IMR-90 (cell line): ENCODE measurements around the gene MGLL. TPM values are rescaled to one million over a fixed set of nuclear protein-coding genes. Genes with fewer than 3 reads are reported as not detected.

ENCODE experiments used
- ATAC-seq: fragments of 200-7000 bp; cut with Tn5 transposase; 2 replicates; pipeline ENCODE4 v1.9.1; 2020; ENCODE audit warnings: low read depth, mild to moderate bottlenecking, moderate library complexity
- BruUV-seq: library from RNA; stranded (reverse); fragments of 400-500 nt; replicated peaks from 2 replicates; lab custom pipeline; 2021; lab: Mats Ljungman, UMichigan
- CTCF ChIA-PET: fragments of 300-600 bp; formaldehyde crosslinking; extraction: SDS; loops from one replicate; lab custom pipeline; 2021; ENCODE audit warnings: antibody characterized with exemption; lab: Yijun Ruan, JAX
- POLR2A ChIA-PET: fragments of 300-600 bp; sonication (Branson Sonifier 250); formaldehyde crosslinking; loops from one replicate; lab custom pipeline; 2022; ENCODE audit warnings: antibody characterized with exemption; ENCODE audit not compliant: unreplicated experiment; lab: Charles Lee
- DNase-seq: peaks from one replicate; pipeline ENCODE4 v3.0.0; 2013
- H2AFZ ChIP-seq: replicated peaks from 2 replicates; pipeline ENCODE3; 2013; ENCODE audit warnings: low read length, mild to moderate bottlenecking; ENCODE audit not compliant: poor library complexity
- H2AK5ac ChIP-seq: 2 replicates; pipeline ENCODE4 v1.6.1; 2013; ENCODE audit warnings: low read depth, low read length, inconsistent platforms
- H2AK9ac ChIP-seq: replicated peaks from 2 replicates; pipeline ENCODE3; 2013; ENCODE audit warnings: mild to moderate bottlenecking, low read depth, low read length, moderate library complexity; ENCODE audit not compliant: poor library complexity
- H2BK120ac ChIP-seq: 2 replicates; pipeline ENCODE4 v1.6.1; 2013; ENCODE audit warnings: low read depth, low read length, inconsistent platforms
- H2BK15ac ChIP-seq: 3 replicates; pipeline ENCODE4 v1.6.1; 2013; ENCODE audit warnings: low read depth, low read length, inconsistent platforms
- H2BK20ac ChIP-seq: 2 replicates; pipeline ENCODE4 v1.6.1; 2013; ENCODE audit warnings: low read depth, mild to moderate bottlenecking, inconsistent platforms, low read length, moderate library complexity
- H2BK5ac ChIP-seq: 2 replicates; pipeline ENCODE4 v1.6.1; 2013; ENCODE audit warnings: mild to moderate bottlenecking, low read depth, low read length, inconsistent platforms; ENCODE audit not compliant: poor library complexity, severe bottlenecking
- H3K14ac ChIP-seq: replicated peaks from 2 replicates; pipeline ENCODE4 v1.6.1; 2013; ENCODE audit warnings: low read depth, low read length, inconsistent platforms
- H3K18ac ChIP-seq: 2 replicates; pipeline ENCODE4 v1.6.1; 2013; ENCODE audit warnings: low read depth, low read length, control low read depth
- H3K23ac ChIP-seq: 2 replicates; pipeline ENCODE4 v1.6.1; 2013; ENCODE audit warnings: low read depth, low read length, inconsistent platforms
- H3K27ac ChIP-seq: 2 replicates; pipeline ENCODE4 v1.5.1; 2013; ENCODE audit warnings: mild to moderate bottlenecking, control low read depth, low read length; ENCODE audit not compliant: insufficient read depth
- H3K27me3 ChIP-seq: 2 replicates; pipeline ENCODE4 v1.6.1; 2013; ENCODE audit warnings: low read length; ENCODE audit not compliant: control insufficient read depth, insufficient read depth
- H3K36me3 ChIP-seq: 2 replicates; pipeline ENCODE4 v1.6.1; 2013; ENCODE audit warnings: low read length, mixed read lengths; ENCODE audit not compliant: control insufficient read depth, insufficient read depth
- H3K4ac ChIP-seq: 2 replicates; pipeline ENCODE4 v1.6.1; 2013; ENCODE audit warnings: low read depth, low read length, inconsistent platforms
- H3K4me1 ChIP-seq: 2 replicates; pipeline ENCODE4 v1.6.1; 2013; ENCODE audit warnings: low read length, mixed read lengths; ENCODE audit not compliant: control insufficient read depth, insufficient read depth
- H3K4me2 ChIP-seq: 2 replicates; pipeline ENCODE4 v1.6.1; 2013; ENCODE audit warnings: low read depth, mild to moderate bottlenecking, control low read depth, low read length, moderate library complexity
- H3K4me3 ChIP-seq: 2 replicates; pipeline ENCODE4 v1.5.1; 2013; ENCODE audit warnings: low read depth, mild to moderate bottlenecking, control low read depth, low read length, moderate library complexity; ENCODE audit not compliant: insufficient read depth
- H3K56ac ChIP-seq: 2 replicates; pipeline ENCODE4 v1.6.1; 2013; ENCODE audit warnings: low read length, inconsistent platforms; ENCODE audit not compliant: insufficient read depth; ENCODE audit errors: extremely low read depth
- H3K79me1 ChIP-seq, 2 experiments: 2 replicates each; pipeline ENCODE4 v1.6.1; 2013; ENCODE audit warnings: low read length in 2 of 2, inconsistent platforms in 1 of 2, low read depth in 1 of 2
- H3K9ac ChIP-seq: 2 replicates; pipeline ENCODE4 v1.6.1; 2013; ENCODE audit warnings: low read depth, low read length, control low read depth
- H3K9me1 ChIP-seq: 2 replicates; pipeline ENCODE4 v1.6.1; 2013; ENCODE audit warnings: low read length, inconsistent platforms; ENCODE audit not compliant: insufficient read depth
- H3K9me3 ChIP-seq: 2 replicates; pipeline ENCODE4 v1.6.1; 2013; ENCODE audit warnings: low read length; ENCODE audit not compliant: control insufficient read depth, insufficient read depth
- H4K20me1 ChIP-seq: 2 replicates; pipeline ENCODE4 v1.6.1; 2013; ENCODE audit warnings: low read length, inconsistent platforms; ENCODE audit not compliant: insufficient read depth
- H4K5ac ChIP-seq: 2 replicates; pipeline ENCODE4 v1.6.1; 2013; ENCODE audit warnings: mild to moderate bottlenecking, low read depth, low read length, control low read depth
- H4K8ac ChIP-seq, 2 experiments: 2 replicates each; pipeline ENCODE4 v1.6.1; 2013; ENCODE audit warnings: low read depth in 2 of 2, low read length in 2 of 2, control low read depth in 1 of 2, inconsistent platforms in 1 of 2
- H4K91ac ChIP-seq: 2 replicates; pipeline ENCODE4 v1.6.1; 2013; ENCODE audit warnings: low read depth, low read length, inconsistent platforms; ENCODE audit not compliant: insufficient read depth
- CEBPB ChIP-seq: IDR thresholded peaks from 2 replicates; pipeline ENCODE4 v1.6.1; 2012; ENCODE audit warnings: low read depth, low read length, improper control_type of control experiment
- CTCF ChIP-seq: conservative IDR thresholded peaks from 2 replicates; pipeline ENCODE4 v1.5.1; 2012; ENCODE audit warnings: mild to moderate bottlenecking, low read depth, low read length, improper control_type of control experiment
- RAD21 ChIP-seq: IDR thresholded peaks from 2 replicates; pipeline ENCODE4 v1.6.1; 2012; ENCODE audit warnings: low read length, improper control_type of control experiment
- RCOR1 ChIP-seq: IDR thresholded peaks from 2 replicates; pipeline ENCODE4 v1.6.1; 2012; ENCODE audit warnings: mild to moderate bottlenecking, low read length, improper control_type of control experiment; ENCODE audit not compliant: insufficient replicate concordance
- USF2 ChIP-seq: fragments of 150-350 bp; IDR thresholded peaks from 2 replicates; pipeline ENCODE4 v1.6.1; 2017; ENCODE audit warnings: mild to moderate bottlenecking, antibody characterized with exemption, low read length, low read depth
- WGBS, 2 experiments: methylation state at CpG; one replicate each; pipeline versions ENCODE4 v1.1.5 to v1.1.7; 2013; ENCODE audit warnings: missing lambda C conversion rate in 2 of 2; ENCODE audit not compliant: insufficient read length in 1 of 2; ENCODE audit errors: extremely low coverage in 2 of 2; 5-methylcytosine and 5-hydroxymethylcytosine counted together
- dilution Hi-C: fragments of 300-500 bp; cut with HindIII; formaldehyde crosslinking; loops from one replicate; pipeline ENCODE4 v1.14.3; 2018; ENCODE audit warnings: low sequenced_read_pairs; ENCODE audit not compliant: unreplicated experiment
- in situ Hi-C: fragments of 300-500 bp; cut with MboI; formaldehyde crosslinking; loops from 3 replicates; pipeline ENCODE4 v1.14.3; 2019; ENCODE audit warnings: low sequenced_read_pairs, inconsistent platforms, mixed read lengths
- intact Hi-C: fragments of 100-400 bp; cut with micrococcal nuclease; formaldehyde crosslinking; loops from 2 replicates; pipeline ENCODE4 v1.10.0; 2022
- polyA plus RNA-seq, 3 experiments: library from polyadenylated mRNA; depleted of rRNA; stranded (reverse); fragments of >200 nt; gene quantifications; 2 replicates each; pipeline ENCODE4 v1.2.3, GENCODE V29; 2012; ENCODE audit warnings: low replicate concordance in 1 of 3
- total RNA-seq: library from RNA; depleted of rRNA; stranded (reverse); fragments of >200 nt; gene quantifications from 2 replicates; pipeline ENCODE4 v1.2.3, GENCODE V29; 2012

Gene MGLL
- total and polyA plus RNA-seq, 2 of the 4 experiments (the other 2 are of a cell fraction): 23.7 to 60.6 TPM

GRCh38 chr3:127717357-127718244, 104.7 kb downstream of the MGLL start (continued):
- TF ChIP-seq USF2: no peak

- no peak overlapping the region for H2AK9ac ChIP-seq
- H2BK20ac ChIP-seq: no peak overlapping the region
- H3K9me1 ChIP-seq: peaks cover 4% of the 10 kb centered on the region; the same call in 1 of the 2 replicates
- no peak overlapping the region for H4K5ac ChIP-seq
- POLR2A ChIA-PET: no interaction called here
- H3K4me2 ChIP-seq: no peak overlapping the region
- no peaks in the 10 kb centered on the region for H4K20me1 ChIP-seq
- H3K9ac ChIP-seq: no peak overlapping the region
- H2BK15ac ChIP-seq: no peak overlapping the region
- H3K79me1 ChIP-seq: peaks cover 0 to 36% of the 10 kb centered on the region in 2 experiments; a peak in 3 of 4 replicates
- no peak overlapping the region for H2AK5ac ChIP-seq
- H3K4me3 ChIP-seq: no peak overlapping the region
- H4K91ac ChIP-seq: no peak overlapping the region
- H3K14ac ChIP-seq: no peak overlapping the region
- ATAC-seq (no peak), DNase-seq (no peak)
- H3K27ac ChIP-seq: no peak overlapping the region
- H3K18ac ChIP-seq: no peak overlapping the region
- H3K9me3 ChIP-seq: no peaks in the 10 kb centered on the region
- no TSS peak for BruUV-seq
- H3K4me1 ChIP-seq: no peaks in the 10 kb centered on the region
- dilution Hi-C loops: no loop called here
- no peak overlapping the region for H3K4ac ChIP-seq
- H3K27me3 ChIP-seq: no peaks in the 10 kb centered on the region
- H2BK5ac ChIP-seq: no peak overlapping the region
- in situ Hi-C loops: no loop called here
- intact Hi-C loops: no loop called here
- H3K36me3 ChIP-seq: peaks cover 22% of the 10 kb centered on the region
- H2AFZ ChIP-seq: no peak overlapping the region
- TF ChIP-seq CEBPB (no peak), RAD21 (no peak), CTCF (no peak), RCOR1 (no peak)
- no peak overlapping the region for H2BK120ac ChIP-seq
- CTCF ChIA-PET: no interaction called here
- H4K8ac ChIP-seq: no peak overlapping the region
- no CpG with 5 or more reads among the region's 6 CpGs for WGBS, 2 experiments
- no peak overlapping the region for H3K23ac ChIP-seq
- no peak overlapping the region for H3K56ac ChIP-seq
Measured at GRCh38 chr3:127716384-127716783, 105.9 kb downstream of the MGLL start.
